ENCODE data around the gene OXCT1.

OXCT1 gene

GRCh38 chr5:41869724-41870626 is at the start of gene OXCT1:
OXCT1 (minus strand) TSS chr5:41870425; CDS start chr5:41870358, 67 bp downstream.
- peak; percentile 87 for DNase-seq

GRCh38 chr5:41918105-41918504 is 47.9 kb upstream of the OXCT1 start:
- DNase-seq, result no peak

GRCh38 chr5:41908374-41909079 is 38.3 kb upstream of the OXCT1 start:
- no peak for DNase-seq

GRCh38 chr5:41906151-41906550 is 35.9 kb upstream of the OXCT1 start:
- DNase-seq, result no peak

GRCh38 chr5:41903892-41904799 is 33.9 kb upstream of the OXCT1 start, which contains the start of gene RIMOC1:
RIMOC1 (plus strand) TSS chr5:41904344; CDS start chr5:41904368, 24 bp downstream.
- DNase-seq, result peak; percentile 99

GRCh38 chr5:41903382-41903891 is 33.2 kb upstream of the OXCT1 start:
- DNase-seq, result no peak

GRCh38 chr5:41896230-41896629 is 26.0 kb upstream of the OXCT1 start:
- DNase-seq, result no peak

- no peak for DNase-seq
Measured at GRCh38 chr5:41893074-41893851, 23.0 kb upstream of the OXCT1 start.

GRCh38 chr5:41892031-41892430 is 21.8 kb upstream of the OXCT1 start:
- no peak for DNase-seq

- DNase-seq, result no peak
Measured at GRCh38 chr5:41891066-41891707, 21.0 kb upstream of the OXCT1 start.

- no peak for DNase-seq
Measured at GRCh38 chr5:41885286-41885685, 15.1 kb upstream of the OXCT1 start.

- DNase-seq, result no peak
Measured at GRCh38 chr5:41883936-41884335, 13.7 kb upstream of the OXCT1 start.

- no peak for DNase-seq
Measured at GRCh38 chr5:41883243-41883642, 13.0 kb upstream of the OXCT1 start.

- DNase-seq, result no peak
Measured at GRCh38 chr5:41882765-41883164, 12.5 kb upstream of the OXCT1 start.

GRCh38 chr5:41878643-41879478 is 8.6 kb upstream of the OXCT1 start:
- DNase-seq, result no peak

GRCh38 chr5:41878173-41878572 is 7.9 kb upstream of the OXCT1 start:
- no peak for DNase-seq

GRCh38 chr5:41877408-41877807 is 7.2 kb upstream of the OXCT1 start:
- no peak for DNase-seq

GRCh38 chr5:41876678-41877077 is 6.5 kb upstream of the OXCT1 start:
- no peak for DNase-seq

GRCh38 chr5:41875121-41875520 is 4.9 kb upstream of the OXCT1 start:
- no peak for DNase-seq

- DNase-seq, result no peak
Measured at GRCh38 chr5:41874512-41875060, 4.4 kb upstream of the OXCT1 start.
